Activated T-cell treated with anti-CD3 and anti-CD28 coated beads for 4 hours (primary cell): ENCODE data around the gene OSM.
"Not testable (repeated sequence)": the region's sequence is repeated elsewhere in the genome, so short reads cannot be mapped to it uniquely, and the experiment has no call there.

ENCODE experiments used
- DNase-seq: peaks from one replicate; pipeline ENCODE4 v3.0.0-alpha.2; 2020

The OSM gene

DNA sequence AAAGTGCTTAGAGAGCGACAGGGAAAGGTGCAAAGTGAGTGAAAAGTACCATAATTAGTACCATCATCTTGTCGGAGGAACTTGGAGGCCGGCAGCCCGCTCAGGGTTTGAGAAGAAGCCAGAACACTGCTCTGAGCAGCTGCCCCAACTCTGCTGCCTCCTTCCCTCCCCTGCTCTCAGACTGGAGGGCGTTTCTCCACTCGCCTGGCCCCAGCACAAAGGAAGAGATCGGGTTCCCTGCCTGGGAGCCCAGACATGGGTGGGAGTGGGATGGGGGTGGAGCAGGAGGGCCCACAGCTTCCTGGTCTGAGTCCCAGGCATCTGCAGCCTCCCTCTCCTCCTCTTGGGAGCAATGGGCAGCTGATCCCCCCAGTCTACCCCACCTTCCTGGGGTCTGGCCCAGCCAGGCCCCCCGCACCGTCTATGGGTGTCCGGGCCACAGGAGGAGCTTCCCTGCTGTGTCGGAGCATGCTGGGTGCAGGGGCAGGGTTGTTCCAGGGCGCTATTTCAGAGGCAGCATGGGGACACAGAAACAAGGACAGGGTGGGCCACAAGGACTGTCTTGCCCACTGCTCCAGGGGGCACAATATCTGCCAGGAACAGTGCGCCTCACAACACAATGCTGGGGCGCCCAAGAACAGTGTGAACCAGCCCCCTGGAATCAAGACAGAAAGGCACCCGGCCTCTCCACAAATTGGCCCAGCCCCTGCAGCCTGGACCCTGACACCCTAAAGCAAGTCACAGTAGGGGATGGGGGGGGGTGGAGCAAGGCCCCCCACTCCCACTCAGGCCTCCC lies 24.9 kb downstream of the OSM start:
- DNase-seq: no peak

DNA sequence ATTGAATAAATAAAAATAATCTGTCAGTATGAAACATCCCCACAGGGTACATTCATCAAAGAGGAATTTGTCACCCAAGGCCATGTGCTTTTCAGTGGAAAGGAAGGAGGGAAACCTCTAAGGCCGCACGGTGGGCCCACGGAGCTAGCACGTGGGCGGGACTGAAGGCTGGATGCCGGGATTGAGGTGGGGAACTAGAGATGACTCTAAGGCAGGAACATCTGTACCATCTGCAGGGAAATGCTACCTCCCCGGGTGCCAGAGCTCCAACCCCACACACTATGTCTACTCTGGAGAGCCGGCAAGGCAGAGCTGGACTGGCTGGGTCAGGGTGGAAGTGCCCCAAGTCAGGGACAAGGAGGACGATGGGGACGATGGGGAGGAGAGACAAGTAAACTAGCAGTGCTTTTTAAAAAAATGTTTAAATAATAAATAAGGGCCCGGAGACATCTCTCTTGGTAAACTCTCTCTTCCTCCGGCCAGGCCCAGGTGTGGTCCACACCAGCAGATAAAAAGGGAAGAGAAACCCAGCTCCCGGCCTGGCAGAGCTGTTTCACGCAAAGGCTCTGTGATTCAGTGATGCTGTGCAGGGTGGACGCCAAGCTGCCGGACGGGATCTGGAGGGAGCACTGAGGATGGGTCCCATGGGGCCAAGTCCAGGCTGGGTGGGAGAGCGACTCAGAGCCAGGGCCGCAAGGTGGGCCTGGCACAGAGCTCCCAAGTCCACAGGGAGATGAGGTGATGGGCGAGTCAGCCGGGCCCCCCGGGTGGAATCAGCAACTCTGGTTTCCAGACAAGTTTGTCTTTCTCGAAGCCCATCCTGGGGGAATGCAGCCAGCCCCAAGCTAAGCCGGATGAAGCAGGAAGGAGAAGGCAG lies 25.9 kb downstream of the OSM start:
- no peak for DNase-seq

DNA sequence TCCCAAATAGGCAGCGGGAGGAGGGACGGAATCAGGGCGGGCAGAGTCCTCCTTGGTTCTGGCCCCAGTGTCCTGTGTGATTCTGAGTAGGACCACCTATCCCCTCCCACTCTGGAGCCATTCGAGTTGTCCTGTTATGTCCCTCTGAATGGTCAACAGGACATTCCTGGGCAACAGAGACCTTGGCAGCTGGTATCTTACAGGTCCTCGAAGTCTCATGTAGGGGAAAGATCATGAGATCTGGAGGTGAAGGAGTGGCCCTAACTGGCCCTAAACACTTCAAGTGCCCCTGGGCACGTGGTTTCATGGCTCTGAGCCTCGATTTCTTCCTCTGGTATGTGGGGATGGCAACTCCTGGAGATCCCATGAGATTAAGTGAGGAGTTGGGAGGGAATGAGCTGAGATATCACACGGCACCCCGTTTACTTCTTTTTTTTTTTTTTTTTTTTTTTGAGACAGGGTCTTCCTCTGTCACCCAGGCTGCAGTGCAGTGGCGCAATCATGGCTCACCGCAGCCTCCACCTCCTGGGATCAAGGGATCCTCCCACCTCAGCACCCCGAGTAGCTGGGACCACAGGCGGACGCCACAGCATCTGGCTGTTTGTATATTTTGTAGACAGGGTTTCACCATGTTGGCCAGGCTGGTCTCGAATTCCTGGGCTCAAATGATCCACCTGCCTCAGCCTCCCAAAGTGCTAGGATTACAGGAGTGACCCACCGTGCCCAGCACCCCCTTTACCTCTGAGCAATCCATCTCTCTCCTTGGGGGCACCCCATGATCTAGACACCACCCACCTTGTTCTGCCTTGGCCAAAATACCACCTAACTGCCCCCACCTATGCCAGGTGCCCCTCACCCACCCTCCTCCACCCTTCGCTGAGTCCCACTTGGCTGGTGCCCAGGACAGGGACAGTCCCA lies 26.9 kb downstream of the OSM start:
- DNase-seq: no peak

DNA sequence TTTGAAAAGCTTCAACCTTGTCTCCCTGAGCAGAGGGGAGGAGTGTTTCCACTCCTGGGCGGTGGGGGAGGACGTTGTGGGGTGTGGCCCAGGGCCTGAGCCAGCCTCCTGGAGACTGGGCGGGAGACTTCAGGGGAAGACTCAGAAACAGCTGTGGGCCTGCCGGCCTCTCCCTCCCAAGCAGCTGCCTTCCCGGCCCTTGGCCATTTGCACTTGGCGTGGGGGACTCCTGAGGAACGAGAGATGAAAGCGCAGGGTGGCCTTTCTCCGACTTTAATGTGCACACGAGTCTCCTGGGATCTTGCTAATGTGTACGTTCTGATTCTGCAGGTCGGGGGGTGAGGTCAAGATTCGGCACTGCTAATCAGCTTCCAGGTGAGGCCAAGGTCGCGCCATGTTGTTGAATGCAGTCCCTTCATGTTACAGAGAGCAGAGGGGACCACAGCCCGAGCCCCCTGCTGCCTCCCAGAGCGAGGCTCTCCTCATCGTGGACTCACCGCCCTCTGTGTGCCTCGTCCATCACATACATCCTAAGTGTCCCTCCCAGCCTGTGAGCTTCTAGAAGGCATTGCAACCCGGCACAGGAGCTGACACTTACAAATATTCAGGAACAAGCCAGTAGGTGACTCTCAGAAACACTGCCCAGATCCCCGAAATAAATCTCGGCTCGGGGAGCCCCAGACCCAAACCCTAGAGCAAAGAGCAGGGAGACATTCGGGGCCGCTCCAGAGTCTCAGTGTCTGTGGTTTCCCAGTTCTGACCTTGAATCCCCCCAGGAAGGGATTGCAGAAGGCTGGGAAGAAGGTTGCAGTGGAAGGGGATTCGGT lies 27.8 kb downstream of the OSM start:
- no peak for DNase-seq

DNA sequence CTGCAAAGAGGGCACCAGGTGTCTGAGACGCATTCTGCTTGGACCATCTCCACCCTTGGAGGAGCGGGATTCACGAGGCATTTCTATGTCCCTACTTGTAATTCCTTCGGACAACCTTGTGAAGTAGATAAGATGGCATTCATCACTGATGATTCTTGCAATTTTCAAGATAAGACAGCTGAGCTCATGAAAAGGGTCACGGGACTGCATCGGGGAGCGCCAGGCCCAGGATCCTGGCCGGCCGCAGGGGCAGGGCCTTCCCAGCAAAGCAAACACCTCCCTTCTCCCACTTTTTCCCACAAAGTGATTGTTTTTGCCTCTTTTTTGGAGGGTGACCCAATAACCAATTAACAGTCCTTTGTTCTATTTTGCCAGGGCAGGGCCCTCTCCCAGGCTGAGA lies 28.5 kb downstream of the OSM start:
- no peak for DNase-seq

DNA sequence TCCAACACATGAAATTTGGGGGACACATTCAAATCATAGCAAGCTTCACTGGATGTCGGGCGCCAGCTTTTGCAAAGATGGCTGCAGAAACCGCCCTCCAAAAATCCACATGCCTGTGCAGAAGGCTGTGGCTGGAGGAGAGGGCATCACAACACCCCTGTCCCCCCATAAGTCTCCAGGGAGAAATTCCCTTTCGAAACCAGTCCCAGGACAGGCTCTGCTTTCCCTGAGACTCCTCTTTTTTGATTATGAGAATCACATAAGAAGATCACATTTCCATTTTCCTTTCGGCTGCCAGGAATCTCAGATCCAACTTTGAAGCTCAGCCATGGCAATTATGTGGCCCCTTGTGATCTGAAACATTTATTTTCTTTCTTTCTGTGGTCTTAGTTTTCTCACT lies 29.8 kb downstream of the OSM start:
- DNase-seq: no peak

DNA sequence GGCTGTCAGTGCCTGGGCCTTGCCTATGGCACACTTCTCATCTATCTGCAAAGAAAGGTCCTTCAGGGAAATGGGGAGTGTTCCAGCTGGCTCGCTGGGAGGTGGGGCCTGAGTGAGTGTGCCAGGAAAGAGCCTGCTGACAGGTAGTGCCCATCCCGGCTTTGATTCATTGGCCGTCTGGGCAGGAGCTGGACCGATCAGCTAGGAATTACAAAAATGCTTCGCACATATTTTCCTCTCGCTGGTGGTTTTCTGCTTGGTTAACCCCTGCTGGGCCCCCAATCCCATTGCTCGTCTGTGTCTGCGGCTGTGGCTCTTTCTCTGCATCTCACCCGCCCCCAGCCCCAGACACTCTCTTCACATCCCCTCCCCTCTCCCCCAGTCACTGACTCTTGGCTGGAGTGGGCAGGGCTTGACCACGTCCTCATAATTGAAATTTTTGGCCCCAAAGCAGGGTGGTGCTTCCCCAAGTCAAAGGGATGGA lies 30.9 kb downstream of the OSM start:
- no peak for DNase-seq

DNA sequence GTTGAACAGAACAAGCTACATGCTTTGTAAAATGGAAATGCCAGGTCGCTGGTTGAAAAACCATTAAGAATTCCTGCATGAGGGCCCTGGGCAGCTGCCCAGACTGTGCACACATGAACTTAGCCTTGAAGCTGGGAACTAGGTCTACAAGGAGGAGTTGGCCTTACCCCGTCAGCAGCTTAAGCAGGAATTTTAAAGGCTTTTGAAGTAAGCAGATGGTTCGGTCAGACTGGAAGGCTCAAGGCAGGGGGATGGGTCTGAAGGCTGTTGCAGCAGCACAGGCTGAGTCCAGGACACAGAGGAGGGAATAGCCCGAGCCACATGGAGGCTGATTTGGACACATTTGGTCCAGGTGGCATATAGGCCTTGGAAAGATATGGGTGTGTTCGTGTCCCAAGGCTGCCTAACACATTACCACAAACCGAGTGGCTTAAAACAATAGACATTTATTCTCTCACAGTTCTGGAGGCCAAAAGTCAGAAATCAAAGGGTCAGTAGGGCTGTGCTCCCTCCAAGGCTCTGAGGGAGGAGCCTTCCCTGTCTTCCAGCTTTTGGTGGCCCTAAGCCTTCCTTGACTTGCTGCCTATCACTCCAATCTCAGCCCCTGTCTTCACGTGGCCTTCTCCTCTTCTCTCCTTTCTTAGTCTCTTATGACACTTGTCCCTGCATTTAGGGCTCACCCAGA lies 31.7 kb downstream of the OSM start:
- no peak for DNase-seq

DNA sequence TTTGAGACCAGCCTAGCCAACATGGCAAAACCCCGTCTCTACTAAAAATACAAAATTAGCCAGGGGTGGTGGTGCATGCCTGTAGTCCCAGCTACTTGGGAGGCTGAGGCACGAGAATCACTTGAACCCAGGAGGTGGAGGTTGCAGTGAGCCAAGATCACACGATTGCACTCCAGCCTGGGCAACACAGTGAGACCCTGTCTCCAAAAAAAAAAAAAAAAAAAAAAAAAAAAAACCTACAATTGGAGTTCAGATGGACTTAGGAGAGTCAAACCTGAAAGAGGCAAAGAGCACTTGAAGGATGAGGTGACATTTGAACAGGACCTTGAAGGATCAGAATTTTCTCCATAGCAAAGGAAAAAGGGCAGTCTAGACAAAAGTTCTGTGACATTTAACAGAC lies 32.3 kb downstream of the OSM start:
- not testable (repeated sequence) for DNase-seq

DNA sequence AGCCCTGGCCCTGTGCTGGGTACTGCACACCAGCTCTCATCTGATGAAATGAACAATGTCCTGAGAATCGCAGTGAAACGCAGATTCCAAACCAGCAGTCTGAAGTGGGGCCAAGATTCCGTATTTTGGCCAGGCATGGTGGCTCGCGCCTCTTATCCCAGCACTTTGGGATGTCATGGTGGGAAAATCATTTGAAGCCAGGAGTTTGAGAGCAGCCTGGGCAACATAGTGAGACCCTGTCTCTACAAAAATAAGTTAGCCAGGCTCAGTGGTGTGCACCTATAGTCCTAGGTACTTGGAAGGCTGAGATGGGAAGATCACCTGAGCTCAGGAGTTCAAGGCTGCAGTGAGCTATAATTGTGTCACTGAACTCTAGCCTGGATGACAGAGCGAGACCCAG lies 33.1 kb downstream of the OSM start:
- no peak for DNase-seq

DNA sequence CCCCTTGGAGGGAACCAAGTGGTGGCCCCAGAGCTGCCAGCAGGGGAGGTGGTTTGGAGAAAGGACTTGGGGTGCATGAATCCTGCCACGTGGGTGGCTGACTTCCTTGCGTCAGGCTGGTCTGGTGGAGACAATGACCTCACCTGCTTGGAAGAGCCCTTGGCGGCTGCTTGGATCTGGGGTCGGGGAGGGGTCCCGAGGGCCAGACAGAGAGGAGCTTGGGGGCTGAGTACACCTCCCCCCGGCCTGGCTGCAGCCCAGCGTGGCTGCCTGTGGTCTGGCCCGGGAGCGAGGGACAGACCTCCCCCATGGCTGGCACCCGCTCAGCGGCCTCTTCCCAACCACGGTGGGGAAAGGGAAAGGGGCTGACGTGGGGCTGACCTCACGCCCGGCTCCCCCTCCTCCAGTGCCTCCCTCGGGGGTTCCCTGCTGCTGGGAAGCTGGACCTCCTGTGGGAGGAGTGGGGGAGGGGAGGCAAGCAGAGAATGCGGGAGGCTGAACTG lies 33.9 kb downstream of the OSM start:
- DNase-seq: no peak

DNA sequence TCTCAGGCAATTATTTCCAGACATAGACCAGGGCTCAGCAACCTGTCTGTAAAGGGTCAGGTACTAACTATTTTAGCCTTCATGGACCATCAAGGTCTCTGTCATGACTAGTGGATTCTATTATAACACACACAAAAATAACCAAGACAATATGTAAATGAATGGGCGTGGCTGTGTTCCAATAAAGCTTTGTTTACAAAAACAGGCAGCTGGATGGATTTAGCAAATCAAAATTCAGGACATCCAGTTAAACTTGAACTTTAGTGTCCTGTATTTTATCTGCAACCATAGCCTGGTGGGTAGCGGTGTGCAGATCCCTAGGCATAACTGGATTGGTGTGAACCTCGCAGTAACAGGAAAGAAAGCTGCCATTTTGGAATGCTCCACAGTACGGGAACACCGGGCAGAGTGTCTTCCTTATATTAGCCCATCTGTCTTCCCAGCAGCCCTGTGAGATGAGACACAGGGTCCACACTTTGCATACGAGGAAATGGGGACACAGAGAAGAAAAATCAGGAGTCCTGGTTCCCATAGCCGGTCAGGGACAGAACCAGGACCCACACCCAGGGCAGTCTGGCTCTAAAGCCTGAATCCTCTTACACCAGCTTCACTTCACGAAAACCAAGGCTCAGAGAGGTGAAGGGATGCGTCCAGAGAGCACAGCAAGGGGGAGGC lies 35.7 kb downstream of the OSM start:
- no peak for DNase-seq

DNA sequence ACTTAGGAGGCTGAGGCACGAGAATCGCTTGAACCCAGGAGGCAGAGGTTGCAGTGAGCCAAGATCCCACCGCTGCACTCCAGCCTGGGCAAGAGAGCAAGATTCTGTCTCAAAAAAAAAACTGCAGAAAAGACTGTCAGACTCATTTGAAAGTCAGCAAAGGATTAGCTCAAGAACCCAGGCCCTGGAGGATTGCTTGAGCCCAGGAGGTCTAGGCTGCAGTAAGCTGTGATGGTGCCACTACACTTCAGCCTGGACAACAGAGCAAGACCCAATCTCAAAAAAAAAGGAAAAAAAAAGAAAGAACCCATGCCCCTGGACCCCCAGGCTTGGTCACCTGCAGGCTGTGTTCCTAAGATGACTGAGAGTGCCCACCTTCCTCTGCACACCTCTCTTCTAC lies 36.3 kb downstream of the OSM start:
- DNase-seq: no peak

DNA sequence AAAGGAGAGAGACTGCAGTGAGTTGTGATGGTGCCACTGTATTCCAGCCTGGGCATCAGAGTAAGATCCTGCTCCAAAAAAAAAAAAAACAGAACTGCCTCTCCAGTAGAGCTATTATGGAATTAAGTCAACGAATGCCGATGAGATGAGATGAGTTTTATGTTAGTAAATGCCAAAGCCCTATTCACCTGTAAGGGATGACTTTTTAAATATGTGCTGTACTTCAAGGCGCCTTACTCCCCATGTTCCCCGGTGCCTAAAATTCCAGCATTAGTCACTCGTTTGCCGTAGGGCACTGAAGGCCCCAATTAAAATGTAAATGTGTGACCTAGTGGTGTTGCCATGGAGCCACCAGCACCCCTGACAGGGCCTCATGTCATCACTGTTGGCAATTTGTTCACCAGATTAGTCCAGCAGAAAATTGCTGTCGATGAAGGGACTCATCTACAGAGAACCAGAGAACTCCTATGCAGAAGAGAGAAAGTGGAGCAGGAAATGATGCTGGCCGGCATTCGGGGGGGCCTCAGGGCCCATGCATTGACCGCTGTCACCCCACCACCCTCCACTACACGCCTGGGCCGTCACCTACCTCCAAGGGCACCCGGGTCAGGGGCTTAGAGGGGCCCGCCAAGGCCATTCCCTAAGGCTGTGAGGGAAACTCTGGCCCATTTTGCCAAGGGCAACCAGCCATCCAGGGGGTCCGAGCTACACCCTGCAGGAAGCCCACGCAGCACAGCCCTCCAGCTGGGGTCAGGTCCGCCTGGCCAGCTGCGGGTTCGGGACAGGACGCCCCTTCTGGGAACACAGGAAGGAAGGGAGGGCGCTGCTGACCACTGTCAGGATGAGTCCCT lies 37.9 kb downstream of the OSM start:
- no peak for DNase-seq

DNA sequence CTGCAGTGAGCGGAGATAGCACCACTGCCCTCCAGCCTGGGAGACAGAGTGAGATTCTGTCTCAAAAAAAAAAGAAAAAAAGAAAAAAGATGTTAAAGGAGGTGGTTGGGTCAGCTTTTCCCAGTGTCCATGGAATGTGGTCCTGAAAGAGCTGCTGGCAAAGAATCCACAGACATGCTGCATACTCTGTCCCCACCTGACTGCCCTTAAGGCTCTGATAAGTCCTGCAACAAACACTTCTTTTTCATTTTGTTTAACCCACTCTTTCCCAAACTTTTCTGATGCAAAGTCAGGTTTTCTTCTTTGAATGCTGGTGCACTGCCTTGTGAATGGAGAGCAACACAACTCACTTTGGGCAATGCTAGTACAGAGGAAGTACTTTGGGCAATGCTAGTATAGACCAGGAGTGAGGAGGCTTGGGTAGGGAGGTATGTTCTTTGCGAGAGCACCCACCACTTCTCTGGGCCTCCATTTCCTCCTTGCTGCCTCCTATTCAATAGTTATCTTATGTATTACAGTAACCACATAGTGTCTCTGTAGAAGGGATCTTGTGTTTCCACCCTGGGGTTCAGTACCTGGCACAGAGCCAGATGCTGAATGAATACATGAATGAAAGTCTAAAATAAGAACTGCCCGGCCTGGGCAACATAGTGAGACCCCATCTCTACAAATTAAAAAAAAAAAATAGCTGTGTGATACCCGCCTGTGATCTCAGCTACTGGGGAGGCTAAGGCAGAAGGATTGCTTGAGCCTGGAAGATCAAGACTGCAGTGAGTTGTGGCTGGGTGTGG lies 39.0 kb downstream of the OSM start:
- no peak for DNase-seq

DNA sequence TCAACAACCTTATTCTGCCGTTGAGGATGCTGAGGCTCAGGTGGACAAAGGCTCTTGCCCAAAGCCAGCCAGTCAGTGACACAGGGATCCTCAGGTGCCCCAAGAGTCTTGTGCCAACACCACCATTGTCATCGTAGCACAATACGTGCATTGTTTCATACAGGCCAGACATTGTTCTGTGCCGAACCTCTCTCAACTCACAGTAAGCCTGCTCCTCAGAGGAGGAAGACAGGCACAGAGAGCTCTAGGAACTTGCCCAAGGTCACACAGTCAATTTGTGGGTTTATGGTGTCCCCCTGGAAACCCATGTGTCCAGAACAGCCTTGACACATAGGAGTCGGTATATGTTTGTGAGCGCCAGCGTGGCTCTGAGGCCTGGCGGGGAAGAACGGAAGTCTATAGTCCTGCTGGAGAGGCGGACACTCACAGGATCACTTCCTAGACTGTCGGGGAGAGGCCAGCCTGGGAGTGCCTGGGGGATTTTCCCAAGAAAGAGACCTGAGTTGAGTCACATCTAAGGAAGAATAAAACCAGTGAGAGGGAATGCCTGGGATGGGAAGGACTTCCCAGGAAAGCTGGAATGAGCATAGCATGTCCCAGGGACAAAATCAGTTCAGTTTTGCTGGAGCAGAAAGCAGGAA lies 40.3 kb downstream of the OSM start:
- DNase-seq: no peak

DNA sequence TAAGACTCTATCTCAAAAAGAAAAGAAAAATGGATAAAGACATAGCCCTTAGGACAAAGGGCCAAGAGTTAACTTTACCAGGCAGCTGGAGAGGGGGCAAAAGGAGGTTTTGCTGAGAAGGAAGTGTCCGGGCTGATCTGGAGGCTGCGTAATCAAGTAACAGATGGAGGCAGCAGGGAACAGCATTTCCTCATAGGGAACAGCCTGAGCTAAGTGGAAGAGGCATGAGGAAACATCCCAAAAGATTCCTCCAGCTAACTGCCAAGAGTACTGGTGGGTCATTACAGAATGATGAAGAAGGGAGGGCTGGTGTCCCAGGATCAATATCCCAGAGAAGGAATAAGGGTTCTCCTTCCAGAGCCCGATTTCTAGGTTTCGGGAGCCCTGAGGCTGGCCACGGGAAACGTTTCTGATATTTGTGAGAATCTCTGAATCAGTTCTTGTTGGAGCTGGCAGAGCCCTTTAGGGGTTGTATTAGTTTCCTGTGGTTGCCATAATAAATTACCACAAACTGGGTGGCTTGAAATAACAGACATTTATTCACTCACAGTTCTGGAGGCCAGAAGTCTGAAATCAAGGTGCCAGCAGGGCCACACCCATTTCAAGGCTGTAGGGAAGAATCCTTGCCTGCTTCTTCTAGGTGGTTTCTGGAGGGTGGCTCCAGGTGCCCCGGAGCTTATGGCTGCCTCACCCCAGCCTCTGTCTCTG lies 41.3 kb downstream of the OSM start:
- DNase-seq: no peak
